ENCODE results near the gene TBC1D22B. TPM values are rescaled to one million over a fixed set of nuclear protein-coding genes. Genes with fewer than 3 reads are reported as not detected.

Gene TBC1D22B
- total and polyA plus RNA-seq, 3 donors from 2014 or later = 23.1 to 36.4 (median 25.6) TPM

DNA sequence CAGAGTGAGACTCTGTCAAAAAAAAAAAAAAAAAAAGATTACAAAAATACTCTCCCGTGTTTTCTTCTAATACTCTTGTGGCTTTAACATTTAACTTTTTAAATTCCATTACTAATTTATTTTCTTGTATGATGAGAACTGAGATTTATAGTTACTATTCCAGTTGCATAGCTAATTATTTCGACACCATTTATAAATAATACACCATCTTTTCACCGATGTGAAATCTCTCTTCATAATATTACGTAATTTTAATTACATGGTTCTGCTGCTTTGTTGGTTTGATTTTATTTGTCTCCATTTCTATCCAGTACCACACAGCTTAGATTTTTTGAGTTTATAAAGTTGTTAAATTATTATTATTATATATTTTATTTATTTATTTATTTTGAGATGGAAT is 42.4 kb downstream of the TBC1D22B start:
- intact Hi-C loops (cut with DNase I; ENCODE audit: low total_unique reads) = no loop called here
- TF ChIP-seq, protein P1, sequence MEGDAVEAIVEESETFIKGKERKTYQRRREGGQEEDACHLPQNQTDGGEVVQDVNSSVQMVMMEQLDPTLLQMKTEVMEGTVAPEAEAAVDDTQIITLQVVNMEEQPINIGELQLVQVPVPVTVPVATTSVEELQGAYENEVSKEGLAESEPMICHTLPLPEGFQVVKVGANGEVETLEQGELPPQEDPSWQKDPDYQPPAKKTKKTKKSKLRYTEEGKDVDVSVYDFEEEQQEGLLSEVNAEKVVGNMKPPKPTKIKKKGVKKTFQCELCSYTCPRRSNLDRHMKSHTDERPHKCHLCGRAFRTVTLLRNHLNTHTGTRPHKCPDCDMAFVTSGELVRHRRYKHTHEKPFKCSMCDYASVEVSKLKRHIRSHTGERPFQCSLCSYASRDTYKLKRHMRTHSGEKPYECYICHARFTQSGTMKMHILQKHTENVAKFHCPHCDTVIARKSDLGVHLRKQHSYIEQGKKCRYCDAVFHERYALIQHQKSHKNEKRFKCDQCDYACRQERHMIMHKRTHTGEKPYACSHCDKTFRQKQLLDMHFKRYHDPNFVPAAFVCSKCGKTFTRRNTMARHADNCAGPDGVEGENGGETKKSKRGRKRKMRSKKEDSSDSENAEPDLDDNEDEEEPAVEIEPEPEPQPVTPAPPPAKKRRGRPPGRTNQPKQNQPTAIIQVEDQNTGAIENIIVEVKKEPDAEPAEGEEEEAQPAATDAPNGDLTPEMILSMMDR (IDR thresholded peaks at IDR 0.05) = no peak
- TF ChIP-seq POLR2A (IDR thresholded peaks at IDR 0.05) = no peak
- no peaks in the 10 kb centered on the region for H3K36me3 ChIP-seq (ENCODE audit: low read depth, missing control alignments)
- H3K9me3 ChIP-seq = no peaks in the 10 kb centered on the region
- no peaks in the 10 kb centered on the region for H3K4me1 ChIP-seq
- no peak overlapping the region for H3K27ac ChIP-seq
- H3K4me3 ChIP-seq = no peak overlapping the region
- no peak for DNase-seq
- H3K27me3 ChIP-seq = no peaks in the 10 kb centered on the region
- WGBS, 2 donors = 87 to 91% methylated on average over 4 of the region's 4 CpGs

DNA sequence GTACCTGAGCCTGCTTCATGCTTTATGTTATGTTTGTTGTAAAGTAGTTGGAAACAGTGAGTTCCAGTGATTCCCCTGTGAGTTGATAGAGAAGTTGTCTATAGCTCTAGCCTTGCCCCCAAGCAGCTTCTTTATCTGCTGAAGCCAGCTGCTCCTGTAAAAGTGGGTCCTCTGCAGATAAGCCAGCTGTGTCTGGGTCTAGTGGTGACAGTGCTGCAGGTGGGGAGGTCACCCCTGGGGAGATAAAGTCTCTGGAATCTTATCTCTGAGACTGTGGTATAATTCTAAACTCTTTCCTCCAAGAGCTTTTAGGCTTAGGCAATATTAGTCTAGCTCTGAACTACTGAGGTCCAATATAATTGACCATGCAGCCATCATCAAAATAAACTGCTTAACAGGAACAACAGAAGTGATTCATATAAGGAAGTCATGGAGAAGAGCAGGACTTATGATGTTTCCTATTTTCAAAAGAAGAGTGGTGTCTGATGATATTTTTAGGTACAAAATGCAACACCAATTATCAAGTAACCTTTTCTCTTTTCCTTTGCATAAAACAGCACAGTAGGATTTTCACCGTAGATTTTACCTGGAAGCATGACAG is 44.6 kb downstream of the TBC1D22B start:
- Histone ChIP-seq H3K27ac (no peak overlapping the region), H3K27me3 (no peaks in the 10 kb centered on the region), H3K4me3 (no peak overlapping the region), H3K9me3 (no peaks in the 10 kb centered on the region), H3K4me1 (no peaks in the 10 kb centered on the region), H3K36me3 (ENCODE audit: low read depth, missing control alignments) (no peaks in the 10 kb centered on the region)
- no peak for DNase-seq
- TF ChIP-seq, protein P1 (IDR thresholded peaks at IDR 0.05) = no peak
- WGBS, 2 donors = 83 to 88% methylated on average over 1 of the region's 1 CpG
- intact Hi-C loops (cut with DNase I; ENCODE audit: low total_unique reads) = no loop called here

DNA sequence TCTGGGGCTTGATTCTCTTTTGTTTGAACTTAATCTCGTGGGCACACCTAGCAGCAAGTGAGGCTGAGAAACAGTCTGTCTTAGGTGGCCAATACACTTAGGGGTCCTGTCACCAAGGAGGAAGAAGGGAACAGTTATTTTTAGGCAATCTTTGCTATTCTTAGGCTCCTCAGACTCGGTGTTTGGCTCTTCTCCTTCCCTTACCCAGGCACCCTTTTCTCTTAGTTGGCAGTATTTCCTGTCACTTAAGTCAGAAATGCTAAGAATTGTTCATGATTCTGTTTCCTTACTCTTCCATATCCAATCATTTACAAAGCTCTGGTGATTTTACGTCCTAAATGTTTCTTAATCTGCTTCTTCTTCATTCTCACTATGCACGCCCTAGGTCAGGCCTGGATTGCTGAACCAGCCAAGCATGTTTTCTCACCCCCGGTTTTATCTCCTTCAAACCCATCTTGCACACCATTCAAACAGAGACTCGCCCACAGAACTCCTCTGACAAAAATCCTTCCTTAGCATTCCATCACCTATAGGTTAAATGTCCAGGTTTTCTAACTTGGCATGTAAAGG is 45.6 kb downstream of the TBC1D22B start:
- Histone ChIP-seq H3K36me3 (ENCODE audit: low read depth, missing control alignments) (no peaks in the 10 kb centered on the region), H3K9me3 (no peaks in the 10 kb centered on the region), H3K27ac (no peak overlapping the region), H3K27me3 (no peaks in the 10 kb centered on the region), H3K4me1 (peaks cover 2% of the 10 kb centered on the region), H3K4me3 (no peak overlapping the region)
- intact Hi-C loops (cut with DNase I; ENCODE audit: low total_unique reads) = no loop called here
- TF ChIP-seq, protein P1 (IDR thresholded peaks at IDR 0.05) = no peak
- no peak for TF ChIP-seq POLR2A (IDR thresholded peaks at IDR 0.05)
- DNase-seq = no peak
- 75 to 81% methylated on average over 6 of the region's 6 CpGs for WGBS, 2 donors

DNA sequence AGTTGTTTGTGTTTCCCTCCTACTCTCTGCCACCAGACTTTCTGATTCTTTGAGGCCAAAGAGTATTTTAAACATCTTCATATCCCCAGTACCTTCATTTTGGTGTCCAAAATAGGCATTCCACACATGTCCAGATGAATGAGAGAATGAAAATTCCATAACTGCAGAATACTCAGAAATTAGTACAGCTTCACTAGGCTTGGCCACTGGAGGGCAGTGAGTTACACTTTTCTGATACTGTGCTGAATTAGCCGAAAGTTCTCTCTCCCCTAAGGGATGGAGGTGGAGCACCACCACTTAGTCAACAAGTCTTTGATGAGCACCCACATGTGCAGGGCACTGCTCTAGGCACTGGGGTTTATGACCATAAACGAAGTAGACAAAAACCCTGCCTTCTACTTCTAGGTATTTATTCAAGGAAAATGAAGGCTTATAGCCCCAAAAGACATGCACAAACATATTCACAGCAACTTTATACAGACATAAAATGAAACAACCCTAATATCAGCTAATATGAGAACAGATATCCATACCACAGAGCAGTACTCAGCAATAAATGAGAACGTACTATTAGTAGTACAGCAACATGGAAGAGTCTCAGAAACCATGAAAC is 46.4 kb downstream of the TBC1D22B start:
- Histone ChIP-seq H3K27ac (no peak overlapping the region), H3K36me3 (ENCODE audit: low read depth, missing control alignments) (no peaks in the 10 kb centered on the region), H3K9me3 (no peaks in the 10 kb centered on the region), H3K4me3 (no peak overlapping the region), H3K27me3 (no peaks in the 10 kb centered on the region), H3K4me1 (peaks cover 8% of the 10 kb centered on the region)
- peak; percentile 65 for DNase-seq
- intact Hi-C loops (cut with DNase I; ENCODE audit: low total_unique reads) = no loop called here
- TF ChIP-seq POLR2A (IDR thresholded peaks at IDR 0.05) = no peak
- TF ChIP-seq, protein P1 (IDR thresholded peaks at IDR 0.05) = peak; percentile 39 to 55 (median 45)
- 60 to 81% methylated on average over 3 of the region's 3 CpGs for WGBS, 2 donors
